HG03039 (cell line): ENCODE results near the gene UBE2G2.

ENCODE experiments used
- ATAC-seq: cut with Tn5 transposase; IDR thresholded peaks from one replicate; pipeline ENCODE4 v1.9.1; 2021; ENCODE audit warnings: mild to moderate bottlenecking, moderate library complexity; ENCODE audit not compliant: unreplicated experiment

The UBE2G2 gene

GRCh38 chr21:44753357-44753756 is 48.3 kb downstream of the UBE2G2 start:
- ATAC-seq = no peak

- no peak for ATAC-seq
These were observed 48.9 kb downstream of the UBE2G2 start for GRCh38 chr21:44752671-44753235.

GRCh38 chr21:44751799-44752636 is 49.6 kb downstream of the UBE2G2 start:
- no peak for ATAC-seq

- ATAC-seq = no peak
These were observed 50.3 kb downstream of the UBE2G2 start for GRCh38 chr21:44751186-44751798.

- no peak for ATAC-seq
These were observed 51.0 kb downstream of the UBE2G2 start for GRCh38 chr21:44750675-44751025.

- ATAC-seq = no peak
These were observed 51.6 kb downstream of the UBE2G2 start for GRCh38 chr21:44749759-44750674.

- ATAC-seq = no peak
These were observed 52.4 kb downstream of the UBE2G2 start for GRCh38 chr21:44749116-44749758.

GRCh38 chr21:44748621-44749020 is 53.0 kb downstream of the UBE2G2 start:
- no peak for ATAC-seq

- ATAC-seq = no peak
These were observed 59.0 kb downstream of the UBE2G2 start for GRCh38 chr21:44742418-44743153.

GRCh38 chr21:44741921-44742320 is 59.7 kb downstream of the UBE2G2 start:
- ATAC-seq = no peak

GRCh38 chr21:44740742-44741141 is 60.9 kb downstream of the UBE2G2 start:
- ATAC-seq = no peak

- ATAC-seq = no peak
These were observed 62.3 kb downstream of the UBE2G2 start for GRCh38 chr21:44739316-44739715.

- ATAC-seq = no peak
These were observed 63.0 kb downstream of the UBE2G2 start for GRCh38 chr21:44738621-44739020.

- ATAC-seq = no peak
These were observed 63.8 kb downstream of the UBE2G2 start for GRCh38 chr21:44737706-44738354.

GRCh38 chr21:44736291-44737004 is 65.2 kb downstream of the UBE2G2 start:
- ATAC-seq = no peak

GRCh38 chr21:44735821-44736220 is 65.8 kb downstream of the UBE2G2 start:
- no peak for ATAC-seq

GRCh38 chr21:44734841-44735240 is 66.8 kb downstream of the UBE2G2 start:
- no peak for ATAC-seq

GRCh38 chr21:44734026-44734745 is 67.4 kb downstream of the UBE2G2 start:
- ATAC-seq = no peak
